ENCODE results near the gene TIGD1. TPM values are rescaled to one million over a fixed set of nuclear protein-coding genes. Genes with fewer than 3 reads are reported as not detected.
A peak's percentile ranks its signal among the peaks of the same experiment; 100 is the strongest.

The TIGD1 gene
- total and polyA plus RNA-seq, 4 donors: 2.0 to 6.0 (median 4.5) TPM

- WGBS, 2 donors: 20 to 21% methylated on average over 16 of the region's 16 CpGs
- H3K36me3 ChIP-seq (ENCODE audit: control insufficient read depth in 4 of 4, insufficient read depth in 4 of 4, low read length in 4 of 4): no peaks in the 10 kb centered on the region
- no peak overlapping the region for H3K27ac ChIP-seq (ENCODE audit: low read depth in 1 of 2, low read length in 1 of 2)
- ATAC-seq (ENCODE audit: insufficient read depth, low FRiP score): no peak
- peaks cover 0 to 40% (median 24%) of the 10 kb centered on the region in 3 donors for H3K27me3 ChIP-seq (ENCODE audit: control insufficient read depth in 3 of 3, insufficient read depth in 3 of 3, low read length in 2 of 3)
- TF ChIP-seq CTCF (IDR thresholded peaks at IDR 0.05; ENCODE audit: control extremely low read depth, extremely low read depth): no peak
- H3K4me3 ChIP-seq: no peak overlapping the region
- no peak for DNase-seq
- peaks cover 0 to 4% (median 0%) of the 10 kb centered on the region in 4 donors for H3K9me3 ChIP-seq (ENCODE audit: control insufficient read depth in 4 of 4, insufficient read depth in 3 of 4, low read length in 3 of 4)
- H3K4me1 ChIP-seq (ENCODE audit: control insufficient read depth in 5 of 5, insufficient read depth in 5 of 5, low read length in 5 of 5): peaks cover 0 to 8% (median 0%) of the 10 kb centered on the region in 5 donors
- H3K9ac ChIP-seq (ENCODE audit: insufficient read depth in 1 of 2, low read length in 2 of 2): no peak overlapping the region
Observed at GRCh38 chr2:232503809-232504323, 46.5 kb downstream of the TIGD1 start.

DNA sequence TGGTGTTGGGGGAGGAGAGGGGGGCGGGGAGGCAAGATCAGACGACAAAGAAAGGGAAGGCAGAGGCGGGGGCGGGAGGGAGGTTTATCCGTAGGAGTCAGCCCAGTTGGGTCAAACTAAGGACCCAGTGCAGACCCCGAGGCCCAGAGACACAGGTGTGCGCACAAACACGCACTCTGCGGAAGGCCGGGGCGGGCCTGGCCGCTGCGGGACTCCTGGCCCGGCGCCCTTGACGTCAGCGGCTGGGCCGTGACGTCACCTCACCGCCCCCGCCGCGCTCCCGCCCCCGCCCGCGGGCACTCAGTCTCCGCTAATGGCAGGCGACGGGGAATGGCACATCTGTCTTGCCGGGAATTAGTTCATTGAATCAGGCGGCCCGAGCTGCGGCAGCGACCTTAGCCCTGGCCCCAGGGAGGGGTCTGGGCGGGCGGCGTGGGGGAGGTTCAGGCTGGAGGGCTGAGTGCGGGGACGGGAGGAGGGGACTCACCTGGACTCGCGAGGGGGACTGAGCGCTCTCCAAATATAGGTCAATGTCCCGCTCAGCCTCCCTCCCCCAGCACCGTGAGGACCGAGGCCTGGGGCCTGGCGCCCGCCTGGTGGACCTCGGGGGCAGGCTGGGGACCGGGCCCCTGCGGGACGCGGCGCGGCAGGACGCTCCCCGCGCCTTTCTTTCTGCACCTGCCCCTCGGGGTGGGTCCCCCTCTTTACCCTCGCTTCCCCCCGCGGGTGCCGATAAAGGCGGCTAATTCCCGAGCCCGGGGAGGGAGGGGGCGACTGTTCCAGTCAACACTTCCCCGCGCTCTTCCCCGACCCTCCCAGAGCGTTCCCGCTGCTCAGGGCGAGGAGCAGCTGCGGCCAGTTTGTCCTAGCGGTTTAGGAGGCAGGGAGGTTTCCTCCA, 47.2 kb downstream of the TIGD1 start:
- H3K4me3 ChIP-seq: no peak overlapping the region
- no peak overlapping the region for H3K9ac ChIP-seq (ENCODE audit: insufficient read depth in 1 of 2, low read length in 2 of 2)
- H3K9me3 ChIP-seq (ENCODE audit: control insufficient read depth in 4 of 4, insufficient read depth in 3 of 4, low read length in 3 of 4): peaks cover 0 to 4% (median 0%) of the 10 kb centered on the region in 4 donors
- WGBS, 2 donors: 1% methylated on average over 50 to 74 of the region's 75 CpGs
- no peak overlapping the region for H3K27ac ChIP-seq (ENCODE audit: low read depth in 1 of 2, low read length in 1 of 2)
- no peak for ATAC-seq (ENCODE audit: insufficient read depth, low FRiP score)
- peaks cover 0 to 42% (median 26%) of the 10 kb centered on the region in 3 donors for H3K27me3 ChIP-seq (ENCODE audit: control insufficient read depth in 3 of 3, insufficient read depth in 3 of 3, low read length in 2 of 3)
- H3K36me3 ChIP-seq (ENCODE audit: control insufficient read depth in 4 of 4, insufficient read depth in 4 of 4, low read length in 4 of 4): no peaks in the 10 kb centered on the region
- DNase-seq: peak in 1 of 3 donors; percentile 31
- peaks cover 0 to 8% (median 0%) of the 10 kb centered on the region in 5 donors for H3K4me1 ChIP-seq (ENCODE audit: control insufficient read depth in 5 of 5, insufficient read depth in 5 of 5, low read length in 5 of 5)
- no peak for TF ChIP-seq CTCF (IDR thresholded peaks at IDR 0.05; ENCODE audit: control extremely low read depth, extremely low read depth)

- DNase-seq (no peak), ATAC-seq (ENCODE audit: insufficient read depth, low FRiP score) (no peak)
- peaks cover 0 to 40% (median 26%) of the 10 kb centered on the region in 3 donors for H3K27me3 ChIP-seq (ENCODE audit: control insufficient read depth in 3 of 3, insufficient read depth in 3 of 3, low read length in 2 of 3)
- no peak overlapping the region for H3K27ac ChIP-seq (ENCODE audit: low read depth in 1 of 2, low read length in 1 of 2)
- H3K4me1 ChIP-seq (ENCODE audit: control insufficient read depth in 5 of 5, insufficient read depth in 5 of 5, low read length in 5 of 5): peaks cover 0 to 8% (median 0%) of the 10 kb centered on the region in 5 donors
- TF ChIP-seq CTCF (IDR thresholded peaks at IDR 0.05; ENCODE audit: control extremely low read depth, extremely low read depth): no peak
- no peak overlapping the region for H3K4me3 ChIP-seq
- H3K9ac ChIP-seq (ENCODE audit: insufficient read depth in 1 of 2, low read length in 2 of 2): no peak overlapping the region
- WGBS, 2 donors: 12 to 15% methylated on average over 20 of the region's 21 CpGs
- peaks cover 0 to 4% (median 0%) of the 10 kb centered on the region in 4 donors for H3K9me3 ChIP-seq (ENCODE audit: control insufficient read depth in 4 of 4, insufficient read depth in 3 of 4, low read length in 3 of 4)
- H3K36me3 ChIP-seq (ENCODE audit: control insufficient read depth in 4 of 4, insufficient read depth in 4 of 4, low read length in 4 of 4): no peaks in the 10 kb centered on the region
Observed at GRCh38 chr2:232502511-232502910, 47.8 kb downstream of the TIGD1 start.
